Common myeloid progenitor, CD34-positive (primary cell): Measurements from ENCODE around the gene ZNF513.

ENCODE experiments used
- CTCF ChIA-PET: fragments of 350-600 bp; sonication (Branson Sonifier 250); formaldehyde crosslinking; loops from one replicate; lab custom pipeline; 2021; ENCODE audit warnings: antibody characterized with exemption; lab: Charles Lee
- POLR2A ChIA-PET: fragments of 350-600 bp; sonication (Branson Sonifier 250); formaldehyde crosslinking; loops from one replicate; lab custom pipeline; 2021; ENCODE audit warnings: antibody characterized with exemption; lab: Charles Lee
- DNase-seq, 3 donors: peaks; one replicate each; pipeline versions ENCODE4 v3.0.0 to v3.0.0-alpha.2; 2013
- H3K27ac ChIP-seq, 2 experiments: 1 replicate in 1 of 2; 2 replicates in 1 of 2; pipeline ENCODE4 v1.7.0; 2013; ENCODE audit warnings: inconsistent platforms in 2 of 2, low read length in 2 of 2, mild to moderate bottlenecking in 2 of 2, low read depth in 1 of 2, moderate library complexity in 1 of 2; ENCODE audit not compliant: severe bottlenecking in 2 of 2, insufficient read depth in 1 of 2, poor library complexity in 1 of 2
- H3K27me3 ChIP-seq, 5 experiments: replicated peaks in 2 of 5; 1 replicate in 3 of 5; 2 replicates in 2 of 5; pipeline versions ENCODE4 v1.6.1 to v1.7.0; 2013; ENCODE audit warnings: low read length in 4 of 5, mild to moderate bottlenecking in 2 of 5, moderate library complexity in 2 of 5, inconsistent platforms in 1 of 5; ENCODE audit not compliant: insufficient read depth in 5 of 5, control insufficient read depth in 4 of 5
- H3K36me3 ChIP-seq, 4 experiments: 1 replicate in 2 of 4; 2 replicates in 2 of 4; pipeline versions ENCODE4 v1.6.1 to v1.7.0; 2013; ENCODE audit warnings: low read length in 3 of 4, control low read depth in 1 of 4, mild to moderate bottlenecking in 1 of 4; ENCODE audit not compliant: control insufficient read depth in 4 of 4, insufficient read depth in 4 of 4
- H3K4me1 ChIP-seq, 4 experiments: 1 replicate in 3 of 4; 2 replicates in 1 of 4; pipeline versions ENCODE4 v1.6.1 to v1.7.1; 2013; ENCODE audit warnings: low read length in 3 of 4, mild to moderate bottlenecking in 3 of 4, control low read depth in 1 of 4, inconsistent platforms in 1 of 4, moderate library complexity in 1 of 4; ENCODE audit not compliant: control insufficient read depth in 4 of 4, insufficient read depth in 4 of 4; ENCODE audit errors: control extremely low read depth in 1 of 4
- H3K4me3 ChIP-seq, 7 experiments: 1 replicate in 4 of 7; 2 replicates in 3 of 7; pipeline versions ENCODE4 v1.5.1 to v1.7.0; 2013; ENCODE audit warnings: mild to moderate bottlenecking in 7 of 7, low read length in 6 of 7, moderate library complexity in 6 of 7, inconsistent platforms in 2 of 7, low read depth in 2 of 7, control low read depth in 1 of 7; ENCODE audit not compliant: insufficient read depth in 4 of 7, control insufficient read depth in 1 of 7; ENCODE audit errors: extremely low read depth in 1 of 7
- H3K9me3 ChIP-seq, 5 experiments: 1 replicate in 4 of 5; 2 replicates in 1 of 5; pipeline versions ENCODE4 v1.6.1 to v1.7.1; 2013; ENCODE audit warnings: low read length in 4 of 5, mild to moderate bottlenecking in 2 of 5, inconsistent platforms in 1 of 5, low read depth in 1 of 5, moderate library complexity in 1 of 5; ENCODE audit not compliant: control insufficient read depth in 4 of 5, insufficient read depth in 2 of 5; ENCODE audit errors: control extremely low read depth in 1 of 5
- WGBS: methylation state at CpG from one replicate; pipeline ENCODE4 v1.1.5; 2013; ENCODE audit not compliant: insufficient coverage; 5-methylcytosine and 5-hydroxymethylcytosine counted together

The ZNF513 gene

DNA sequence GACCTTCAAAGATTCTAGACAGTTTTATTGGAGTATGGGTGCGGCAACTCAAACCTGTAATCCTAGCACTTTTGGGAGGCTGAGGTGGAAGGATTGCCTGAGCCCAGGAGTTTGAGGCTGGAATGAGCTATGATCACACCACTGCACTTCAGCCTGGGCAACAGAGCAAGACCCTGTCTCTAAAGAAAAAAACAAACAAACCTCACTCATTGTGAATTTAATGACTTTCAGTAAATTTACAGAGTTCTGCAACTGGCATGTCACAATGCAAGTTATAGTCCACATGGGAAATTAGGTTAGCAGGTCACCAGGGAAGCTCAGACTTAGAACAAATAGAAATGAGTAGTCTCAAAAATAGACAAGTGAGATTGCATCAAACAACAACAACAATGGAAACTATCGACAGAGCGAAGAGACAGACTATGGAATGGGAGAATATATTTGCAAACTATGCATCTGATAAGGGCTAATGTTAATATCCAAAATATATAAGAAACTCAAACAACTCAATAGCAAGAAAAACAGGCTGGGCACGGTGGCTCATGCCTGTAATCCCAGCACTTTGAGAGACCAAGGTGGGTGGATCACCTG lies 41.2 kb upstream of the ZNF513 start:
- Histone ChIP-seq H3K27ac (no peak overlapping the region), H3K4me3 (no peak overlapping the region), H3K27me3 (no peaks in the 10 kb centered on the region), H3K9me3 (no peaks in the 10 kb centered on the region), H3K4me1 (no peaks in the 10 kb centered on the region), H3K36me3 (no peaks in the 10 kb centered on the region)
- CTCF ChIA-PET = interaction anchor here (0.7 to 0.9 kb wide), 2 partner anchors 12 kb away, joined by 3 read pairs; partner anchors contain the start of gene PPM1G
- 100% methylated on average over 1 of the region's 4 CpGs for WGBS
- DNase-seq = no peak
- POLR2A ChIA-PET = interaction anchor here (1.2 kb wide), 1 partner anchor 12 kb away, joined by 3 read pairs; no protein-coding TSS in a partner anchor

DNA sequence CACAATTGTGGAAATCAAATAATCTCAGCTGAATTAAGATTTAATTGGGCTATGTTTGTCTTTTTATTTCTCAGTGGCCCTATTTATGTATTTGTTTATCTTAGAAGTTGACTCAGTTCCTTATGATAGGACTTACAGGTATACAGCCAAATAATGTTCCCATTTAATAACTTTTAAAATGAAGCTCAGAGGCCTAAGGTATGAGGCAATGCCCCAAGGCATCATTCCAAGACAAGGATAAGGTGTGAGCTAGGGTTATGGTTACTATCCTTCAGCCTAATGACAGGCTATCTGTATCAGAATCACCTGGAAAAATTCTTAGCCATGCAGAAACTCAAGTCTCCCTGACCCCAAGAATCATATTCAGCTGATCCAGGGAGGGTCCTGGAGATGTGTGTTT lies 40.5 kb upstream of the ZNF513 start:
- H3K4me1 ChIP-seq = no peaks in the 10 kb centered on the region
- POLR2A ChIA-PET = interaction anchor here (0.6 to 1.2 kb wide), 2 partner anchors 10 to 11 kb away, joined by 3 read pairs; no protein-coding TSS in a partner anchor
- no peaks in the 10 kb centered on the region for H3K36me3 ChIP-seq
- H3K27me3 ChIP-seq = no peaks in the 10 kb centered on the region
- no peak for DNase-seq
- H3K27ac ChIP-seq = no peak overlapping the region
- CTCF ChIA-PET = interaction anchor here (0.9 to 1.3 kb wide), 2 partner anchors 8 to 11 kb away, joined by 3 read pairs; partner anchors contain the start of genes NRBP1 and PPM1G
- no peaks in the 10 kb centered on the region for H3K9me3 ChIP-seq
- H3K4me3 ChIP-seq = no peak overlapping the region

DNA sequence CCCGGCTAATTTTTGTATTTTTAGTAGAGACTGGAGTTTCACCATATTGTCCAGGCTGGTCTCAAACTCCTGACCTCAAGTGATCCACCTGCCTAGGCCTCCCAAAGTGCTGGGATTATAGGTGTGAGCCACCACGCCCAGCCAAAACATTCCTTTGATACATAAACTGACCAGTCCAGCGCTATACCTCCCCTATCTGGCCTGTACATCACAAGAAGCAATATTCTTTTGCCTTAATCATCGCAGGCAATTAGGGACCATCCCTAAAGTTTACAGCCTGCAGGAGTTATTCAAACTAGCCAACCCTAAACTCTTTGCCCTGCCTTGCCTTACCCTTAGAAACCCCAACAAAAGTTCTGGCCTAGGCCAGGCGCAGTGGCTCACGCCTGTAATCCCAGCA lies 35.6 kb upstream of the ZNF513 start:
- no peaks in the 10 kb centered on the region for H3K9me3 ChIP-seq
- ChIA-PET POLR2A (no interaction called here), CTCF (no interaction called here)
- no peak overlapping the region for H3K27ac ChIP-seq
- no peaks in the 10 kb centered on the region for H3K4me1 ChIP-seq
- no peaks in the 10 kb centered on the region for H3K36me3 ChIP-seq
- no peak overlapping the region for H3K4me3 ChIP-seq
- no peaks in the 10 kb centered on the region for H3K27me3 ChIP-seq
- no peak for DNase-seq
- 92% methylated on average over 6 of the region's 6 CpGs for WGBS

- DNase-seq = no peak
- Histone ChIP-seq H3K27me3 (no peaks in the 10 kb centered on the region), H3K27ac (no peak overlapping the region), H3K9me3 (no peaks in the 10 kb centered on the region), H3K4me1 (peaks cover 10 to 17% (median 14%) of the 10 kb centered on the region in 4 experiments), H3K4me3 (no peak overlapping the region), H3K36me3 (no peaks in the 10 kb centered on the region)
- ChIA-PET CTCF (no interaction called here), POLR2A (no interaction called here)
- 100% methylated on average over 2 of the region's 9 CpGs for WGBS
These were observed 32.1 kb upstream of the ZNF513 start for GRCh38 chr2:27412419-27413152.

GRCh38 chr2:27409321-27410073 lies 29.0 kb upstream of the ZNF513 start, which contains the start of gene PPM1G:
Gene PPM1G (minus strand): TSS chr2:27409591. CDS start chr2:27409422, 169 bp downstream.
- POLR2A ChIA-PET = interaction anchor here (0.6 to 2.3 kb wide), 9 partner anchors 12 to 1345 kb away, joined by 3 to 10 read pairs (median 4); partner anchors contain the start of genes GTF3C2, NRBP1 and SNX17
- CTCF ChIA-PET = interaction anchor here (0.9 to 4.2 kb wide), 10 partner anchors 12 to 40 kb away, joined by 3 to 45 read pairs (median 4); partner anchors contain the start of genes EIF2B4 and NRBP1
- 1% methylated on average over 70 of the region's 82 CpGs for WGBS
- peaks cover 0 to 8% (median 2%) of the 10 kb centered on the region in 4 experiments for H3K36me3 ChIP-seq
- no peaks in the 10 kb centered on the region for H3K9me3 ChIP-seq
- peak within 1 kb of the TSS; percentile 70 to 90 for H3K27ac ChIP-seq
- H3K4me1 ChIP-seq = peaks cover 13 to 18% (median 15%) of the 10 kb centered on the region in 4 experiments
- no peaks in the 10 kb centered on the region for H3K27me3 ChIP-seq
- DNase-seq = peak; percentile 96 to 97 (median 97)
- H3K4me3 ChIP-seq = peak within 1 kb of the TSS; percentile 82 to 97 (median 91)

GRCh38 chr2:27408601-27409320 lies 28.2 kb upstream of the ZNF513 start:
- Histone ChIP-seq H3K27me3 (no peaks in the 10 kb centered on the region), H3K27ac (peak overlapping the region; percentile 70 to 90), H3K9me3 (no peaks in the 10 kb centered on the region), H3K4me3 (peak overlapping the region; percentile 82 to 97 (median 91)), H3K4me1 (peaks cover 13 to 18% (median 15%) of the 10 kb centered on the region in 4 experiments), H3K36me3 (peaks cover 0 to 13% (median 2%) of the 10 kb centered on the region in 4 experiments)
- WGBS = 0% methylated on average over 11 of the region's 33 CpGs
- ChIA-PET CTCF (interaction anchor here (1.1 to 4.2 kb wide), 5 partner anchors 13 to 39 kb away, joined by 3 to 45 read pairs (median 3); partner anchors contain the start of genes EIF2B4 and NRBP1), POLR2A (interaction anchor here (0.9 to 2.3 kb wide), 5 partner anchors 20 to 52 kb away, joined by 3 to 10 read pairs (median 7); partner anchors contain the start of genes GTF3C2, NRBP1 and SNX17)
- peak in 2 of 3 donors; percentile 17 to 23 for DNase-seq
